HEK293 (cell line): ENCODE measurements around the gene KRT16.

Experiments used
- CTCF ChIA-PET: fragments of 350-600 bp; formaldehyde crosslinking; extraction: SDS; loops from one replicate; lab custom pipeline; 2021; ENCODE audit warnings: antibody characterized with exemption; lab: Yijun Ruan, JAX
- POLR2A ChIA-PET: fragments of 300-600 bp; formaldehyde crosslinking; extraction: SDS; loops from one replicate; lab custom pipeline; 2020; ENCODE audit warnings: antibody characterized with exemption, inconsistent platforms; lab: Yijun Ruan, JAX
- H3K27ac ChIP-seq: fragments of 200-500 bp; sonication (Bioruptor generic); 2 replicates; pipeline ENCODE4 v1.5.1; 2014; ENCODE audit warnings: low read depth, low read length, control low read depth, inconsistent platforms; ENCODE audit errors: extremely low read depth
- H3K36me3 ChIP-seq, 2 experiments: fragments of 200-500 bp in 1 of 2; sonication (Bioruptor generic) in 1 of 2; 1 replicate in 1 of 2; 2 replicates in 1 of 2; pipeline ENCODE4 v1.5.1; 2014 to 2017; ENCODE audit warnings: inconsistent platforms in 2 of 2, low read length in 2 of 2; ENCODE audit not compliant: control insufficient read depth in 2 of 2, insufficient read depth in 1 of 2
- H3K4me1 ChIP-seq: fragments of 200-500 bp; sonication (Bioruptor generic); 2 replicates; pipeline ENCODE4 v1.5.1; 2014; ENCODE audit warnings: mild to moderate bottlenecking, low read length, inconsistent platforms; ENCODE audit not compliant: control insufficient read depth, insufficient read depth
- H3K4me3 ChIP-seq: 2 replicates; pipeline ENCODE4 v1.5.1; 2011; ENCODE audit warnings: low read depth, mild to moderate bottlenecking, control low read depth, low read length, moderate library complexity
- H3K9me3 ChIP-seq: fragments of 200-500 bp; sonication (Bioruptor generic); 2 replicates; pipeline ENCODE4 v1.5.1; 2014; ENCODE audit warnings: low read depth, low read length, inconsistent platforms; ENCODE audit not compliant: control insufficient read depth, insufficient read depth
- KLF1 ChIP-seq: fragments of 450-650 bp; formaldehyde crosslinking; IDR thresholded peaks from 2 replicates; pipeline ENCODE4 v1.5.1; 2016; ENCODE audit warnings: missing biosample characterization, missing genetic modification characterization
- MYNN ChIP-seq: fragments of 450-650 bp; formaldehyde crosslinking; IDR thresholded peaks from 2 replicates; pipeline ENCODE4 v1.5.1; 2016; ENCODE audit warnings: missing biosample characterization, missing genetic modification characterization, borderline replicate concordance
- ZBTB1 ChIP-seq: fragments of 450-650 bp; formaldehyde crosslinking; IDR thresholded peaks from 2 replicates; pipeline ENCODE4 v1.5.1; 2016; ENCODE audit warnings: missing biosample characterization, missing genetic modification characterization
- ZBTB21 ChIP-seq: fragments of 450-650 bp; formaldehyde crosslinking; IDR thresholded peaks from 2 replicates; pipeline ENCODE4 v1.5.1; 2017; ENCODE audit warnings: missing biosample characterization, missing genetic modification characterization
- ZBTB48 ChIP-seq: fragments of 450-650 bp; formaldehyde crosslinking; IDR thresholded peaks from 2 replicates; pipeline ENCODE4 v1.5.1; 2016; ENCODE audit warnings: missing biosample characterization, missing genetic modification characterization
- ZNF114 ChIP-seq: fragments of 450-650 bp; formaldehyde crosslinking; IDR thresholded peaks from 2 replicates; pipeline ENCODE4 v1.5.0; 2017; ENCODE audit warnings: missing biosample characterization, missing genetic modification characterization
- ZNF248 ChIP-seq: fragments of 450-650 bp; formaldehyde crosslinking; IDR thresholded peaks from 2 replicates; pipeline ENCODE4 v1.5.1; 2017; ENCODE audit warnings: missing biosample characterization, missing genetic modification characterization
- ZNF266 ChIP-seq: fragments of 450-650 bp; formaldehyde crosslinking; IDR thresholded peaks from 2 replicates; pipeline ENCODE4 v1.5.1; 2016; ENCODE audit warnings: missing biosample characterization, missing genetic modification characterization, low read depth
- ZNF426 ChIP-seq: fragments of 450-650 bp; formaldehyde crosslinking; IDR thresholded peaks from 2 replicates; pipeline ENCODE4 v1.5.1; 2017; ENCODE audit warnings: missing biosample characterization, missing genetic modification characterization, mild to moderate bottlenecking, inconsistent platforms, moderate library complexity
- ZNF514 ChIP-seq: fragments of 450-650 bp; formaldehyde crosslinking; IDR thresholded peaks from 2 replicates; pipeline ENCODE4 v1.5.1; 2016; ENCODE audit warnings: missing biosample characterization, missing genetic modification characterization
- ZNF521 ChIP-seq: fragments of 450-650 bp; formaldehyde crosslinking; IDR thresholded peaks from 2 replicates; pipeline ENCODE4 v1.5.1; 2017; ENCODE audit warnings: missing biosample characterization, mild to moderate bottlenecking, missing genetic modification characterization
- ZNF561 ChIP-seq: fragments of 450-650 bp; IDR thresholded peaks from 2 replicates; pipeline ENCODE4 v1.5.1; 2018; ENCODE audit warnings: missing biosample characterization, missing genetic modification characterization, borderline replicate concordance
- ZNF596 ChIP-seq: fragments of 450-650 bp; IDR thresholded peaks from 2 replicates; pipeline ENCODE4 v1.5.0; 2018; ENCODE audit warnings: missing biosample characterization, mild to moderate bottlenecking, missing genetic modification characterization, moderate library complexity
- ZNF624 ChIP-seq: fragments of 450-650 bp; formaldehyde crosslinking; IDR thresholded peaks from 2 replicates; pipeline ENCODE4 v1.5.1; 2017; ENCODE audit warnings: missing biosample characterization, missing genetic modification characterization
- ZNF626 ChIP-seq: fragments of 450-650 bp; sonication (Bioruptor Pico); formaldehyde crosslinking; IDR thresholded peaks from 2 replicates; pipeline ENCODE4 v1.5.1; 2018; ENCODE audit warnings: missing biosample characterization, missing genetic modification characterization, inconsistent platforms
- ZNF701 ChIP-seq: fragments of 450-650 bp; formaldehyde crosslinking; IDR thresholded peaks from 2 replicates; pipeline ENCODE4 v1.5.1; 2016; ENCODE audit warnings: missing biosample characterization, missing genetic modification characterization
- ZNF76 ChIP-seq: fragments of 450-650 bp; formaldehyde crosslinking; IDR thresholded peaks from 2 replicates; pipeline ENCODE4; 2016; ENCODE audit warnings: low read depth, missing biosample characterization, missing genetic modification characterization, borderline replicate concordance
- TF ChIP-seq, protein P1 (sequence below): fragments of 450-650 bp; formaldehyde crosslinking; IDR thresholded peaks from 2 replicates; pipeline ENCODE4 v1.5.1; 2016; ENCODE audit warnings: missing biosample characterization, missing genetic modification characterization
- TF ChIP-seq, protein P2 (sequence below): fragments of 450-650 bp; formaldehyde crosslinking; IDR thresholded peaks from 2 replicates; pipeline ENCODE4 v1.5.1; 2016; ENCODE audit warnings: missing biosample characterization, missing genetic modification characterization

KRT16 gene

DNA sequence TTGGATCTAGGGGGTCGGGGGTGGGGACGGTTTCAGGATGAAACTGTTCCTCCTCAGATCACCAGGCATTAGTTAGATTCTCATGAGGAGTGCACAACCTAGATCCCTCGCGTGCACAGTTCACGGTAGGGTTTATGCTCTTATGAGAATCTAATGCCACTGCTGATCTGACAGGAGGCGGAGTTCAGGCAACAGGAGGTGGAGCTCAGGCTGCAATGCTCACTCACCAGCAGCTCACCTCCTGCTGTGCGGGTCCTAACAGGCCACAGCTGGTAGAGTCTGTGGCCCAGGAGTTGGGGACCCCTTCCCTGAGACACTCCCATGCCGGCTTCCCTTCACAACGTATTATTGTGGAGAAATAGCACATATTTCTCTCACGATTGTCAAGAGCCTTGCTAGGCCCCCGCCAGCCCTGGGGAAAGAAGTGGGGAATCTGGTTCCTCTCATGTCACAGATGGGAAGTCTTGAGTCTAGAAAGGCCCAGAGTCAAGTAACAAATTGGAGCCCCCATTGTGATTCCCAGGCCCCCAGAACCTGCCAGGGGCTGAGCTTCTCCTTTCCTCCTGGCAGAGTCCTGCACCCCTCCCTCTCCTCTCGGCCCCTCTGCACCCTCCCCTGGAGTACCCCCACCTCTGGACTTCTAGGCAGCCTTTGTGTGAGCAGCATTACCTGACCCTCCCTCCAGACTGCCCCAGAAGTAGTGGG, 19.8 kb downstream of the KRT16 start (continued):
- no peak for TF ChIP-seq ZNF114
- TF ChIP-seq ZNF266, result no peak
- no peak for TF ChIP-seq ZNF561

DNA sequence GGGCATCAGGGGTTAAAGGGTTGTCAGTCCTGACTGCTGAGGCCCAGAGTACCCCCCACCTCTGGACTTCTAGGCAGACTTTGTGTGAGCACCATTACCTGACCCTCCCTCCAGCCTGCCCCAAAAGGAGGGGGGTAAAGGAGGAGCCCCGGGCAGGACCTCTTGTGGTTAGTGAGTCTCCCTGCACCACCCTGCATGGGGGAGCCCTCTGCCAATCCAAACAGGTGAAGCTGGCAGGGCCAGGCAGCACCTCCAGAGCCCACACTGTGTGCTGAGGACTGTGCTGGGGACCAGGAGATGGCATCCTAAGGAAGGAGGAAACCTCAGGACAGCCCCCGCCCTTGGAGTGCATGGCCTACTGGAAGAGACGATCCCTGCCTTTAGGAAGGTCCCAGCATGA, 23.3 kb downstream of the KRT16 start:
- Histone ChIP-seq H3K27ac (no peak overlapping the region), H3K4me3 (no peak overlapping the region), H3K9me3 (no peaks in the 10 kb centered on the region), H3K36me3 (no peaks in the 10 kb centered on the region), H3K4me1 (no peaks in the 10 kb centered on the region)
- TF ChIP-seq ZBTB21 (tag by site-specific recombination) (no peak), ZNF624 (tag by site-specific recombination) (no peak), MYNN (tag by site-specific recombination) (no peak), ZNF426 (tag by site-specific recombination) (no peak), ZNF626 (no peak), ZBTB1 (tag by site-specific recombination) (no peak), ZNF248 (tag by site-specific recombination) (no peak), ZNF514 (tag by site-specific recombination) (no peak), ZNF701 (tag by site-specific recombination) (no peak)
- TF ChIP-seq, protein P1, sequence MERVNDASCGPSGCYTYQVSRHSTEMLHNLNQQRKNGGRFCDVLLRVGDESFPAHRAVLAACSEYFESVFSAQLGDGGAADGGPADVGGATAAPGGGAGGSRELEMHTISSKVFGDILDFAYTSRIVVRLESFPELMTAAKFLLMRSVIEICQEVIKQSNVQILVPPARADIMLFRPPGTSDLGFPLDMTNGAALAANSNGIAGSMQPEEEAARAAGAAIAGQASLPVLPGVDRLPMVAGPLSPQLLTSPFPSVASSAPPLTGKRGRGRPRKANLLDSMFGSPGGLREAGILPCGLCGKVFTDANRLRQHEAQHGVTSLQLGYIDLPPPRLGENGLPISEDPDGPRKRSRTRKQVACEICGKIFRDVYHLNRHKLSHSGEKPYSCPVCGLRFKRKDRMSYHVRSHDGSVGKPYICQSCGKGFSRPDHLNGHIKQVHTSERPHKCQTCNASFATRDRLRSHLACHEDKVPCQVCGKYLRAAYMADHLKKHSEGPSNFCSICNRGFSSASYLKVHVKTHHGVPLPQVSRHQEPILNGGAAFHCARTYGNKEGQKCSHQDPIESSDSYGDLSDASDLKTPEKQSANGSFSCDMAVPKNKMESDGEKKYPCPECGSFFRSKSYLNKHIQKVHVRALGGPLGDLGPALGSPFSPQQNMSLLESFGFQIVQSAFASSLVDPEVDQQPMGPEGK (tag by site-specific recombination), result no peak
- ChIA-PET POLR2A (interaction anchor here (0.6 kb wide), 1 partner anchor 126 kb away, joined by 5 read pairs; no protein-coding TSS in a partner anchor), CTCF (no interaction called here)

DNA sequence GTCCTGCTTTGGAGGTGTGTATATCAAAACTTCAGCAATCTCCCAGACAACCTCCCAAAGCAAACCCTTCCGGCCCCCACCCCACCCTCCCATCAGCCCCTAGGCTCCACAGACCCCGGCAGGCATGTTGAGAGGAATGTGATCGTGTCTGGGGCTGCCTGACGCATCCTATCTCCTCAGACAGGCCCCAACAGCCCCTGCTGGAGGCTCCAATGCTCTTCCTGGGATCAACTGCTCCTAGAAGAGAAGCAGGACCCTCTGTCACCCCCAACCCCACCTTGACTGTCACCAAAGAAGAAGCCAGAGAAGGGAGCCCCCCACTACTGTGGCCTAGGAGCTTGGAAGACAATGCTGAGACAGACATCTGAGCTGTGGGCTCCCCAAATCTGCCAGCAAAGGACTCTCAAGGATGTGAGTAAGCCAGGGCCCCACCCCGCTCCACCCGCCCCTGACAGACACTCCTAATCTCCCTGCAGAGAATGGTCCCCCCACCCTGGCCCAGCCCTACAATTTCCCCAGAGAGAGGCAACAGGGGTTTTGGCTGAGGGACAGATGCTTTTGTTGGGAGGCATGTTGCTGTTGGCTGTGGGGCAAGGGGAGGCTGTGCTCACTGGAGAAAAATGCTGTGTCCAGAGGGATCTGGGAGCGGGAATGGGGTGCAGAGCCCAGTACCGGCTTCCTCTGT, 24.3 kb downstream of the KRT16 start:
- CTCF ChIA-PET, result interaction anchor here (0.5 to 1.4 kb wide), 6 partner anchors 9 to 1464 kb away, joined by 3 to 6 read pairs (median 4); partner anchors contain the start of gene KRTAP9-9

DNA sequence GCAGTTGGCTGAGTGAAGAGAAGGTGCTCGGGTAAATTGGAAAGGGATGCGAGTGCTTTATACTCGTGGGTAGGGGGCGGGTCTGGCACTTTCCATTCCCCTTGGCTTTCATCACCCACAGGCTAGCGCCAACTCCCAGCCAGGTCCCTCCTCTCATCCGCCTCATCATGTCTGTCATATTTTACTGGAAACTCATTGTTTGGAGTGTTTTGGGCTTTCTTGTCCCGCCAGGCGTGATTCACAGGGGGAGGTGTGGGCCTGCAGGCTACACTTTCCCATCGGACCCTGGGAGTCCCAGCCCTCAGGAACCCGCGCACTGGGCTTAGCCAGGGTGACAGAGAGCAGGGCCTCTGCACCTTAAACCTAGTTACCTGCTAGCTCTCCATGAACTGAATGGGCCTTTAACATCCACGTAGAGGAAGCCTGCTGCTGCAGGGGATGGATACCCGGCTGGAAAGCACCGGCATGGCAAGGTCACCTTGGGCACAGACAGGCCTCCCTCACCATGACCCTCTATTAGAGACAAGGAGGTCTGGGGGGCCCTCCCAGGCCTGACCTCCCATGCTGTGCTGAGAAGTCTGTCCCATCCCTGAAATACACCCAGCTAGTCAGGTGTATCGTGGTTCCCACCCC, 25.6 kb downstream of the KRT16 start, which contains the start of gene KRT14:
Gene KRT14, minus strand, starts transcription at position 33 of the 633 bp plus-strand sequence. CDS start 61 bp downstream, outside the sequence.
- H3K27ac ChIP-seq, result no peak within 1 kb of the TSS
- H3K9me3 ChIP-seq, result no peaks in the 10 kb centered on the region
- no peaks in the 10 kb centered on the region for H3K4me1 ChIP-seq
- CTCF ChIA-PET, result interaction anchor here (0.6 to 1.4 kb wide), 4 partner anchors 38 to 332 kb away, joined by 3 to 5 read pairs (median 4); partner anchors contain the start of gene KRTAP9-9
- no peak for TF ChIP-seq ZNF561
- no peak for TF ChIP-seq ZBTB48 (tag by site-specific recombination)
- no peak for TF ChIP-seq ZNF521 (tag by site-specific recombination)
- TF ChIP-seq ZNF596 (tag by site-specific recombination), result no peak
- TF ChIP-seq, protein P2, sequence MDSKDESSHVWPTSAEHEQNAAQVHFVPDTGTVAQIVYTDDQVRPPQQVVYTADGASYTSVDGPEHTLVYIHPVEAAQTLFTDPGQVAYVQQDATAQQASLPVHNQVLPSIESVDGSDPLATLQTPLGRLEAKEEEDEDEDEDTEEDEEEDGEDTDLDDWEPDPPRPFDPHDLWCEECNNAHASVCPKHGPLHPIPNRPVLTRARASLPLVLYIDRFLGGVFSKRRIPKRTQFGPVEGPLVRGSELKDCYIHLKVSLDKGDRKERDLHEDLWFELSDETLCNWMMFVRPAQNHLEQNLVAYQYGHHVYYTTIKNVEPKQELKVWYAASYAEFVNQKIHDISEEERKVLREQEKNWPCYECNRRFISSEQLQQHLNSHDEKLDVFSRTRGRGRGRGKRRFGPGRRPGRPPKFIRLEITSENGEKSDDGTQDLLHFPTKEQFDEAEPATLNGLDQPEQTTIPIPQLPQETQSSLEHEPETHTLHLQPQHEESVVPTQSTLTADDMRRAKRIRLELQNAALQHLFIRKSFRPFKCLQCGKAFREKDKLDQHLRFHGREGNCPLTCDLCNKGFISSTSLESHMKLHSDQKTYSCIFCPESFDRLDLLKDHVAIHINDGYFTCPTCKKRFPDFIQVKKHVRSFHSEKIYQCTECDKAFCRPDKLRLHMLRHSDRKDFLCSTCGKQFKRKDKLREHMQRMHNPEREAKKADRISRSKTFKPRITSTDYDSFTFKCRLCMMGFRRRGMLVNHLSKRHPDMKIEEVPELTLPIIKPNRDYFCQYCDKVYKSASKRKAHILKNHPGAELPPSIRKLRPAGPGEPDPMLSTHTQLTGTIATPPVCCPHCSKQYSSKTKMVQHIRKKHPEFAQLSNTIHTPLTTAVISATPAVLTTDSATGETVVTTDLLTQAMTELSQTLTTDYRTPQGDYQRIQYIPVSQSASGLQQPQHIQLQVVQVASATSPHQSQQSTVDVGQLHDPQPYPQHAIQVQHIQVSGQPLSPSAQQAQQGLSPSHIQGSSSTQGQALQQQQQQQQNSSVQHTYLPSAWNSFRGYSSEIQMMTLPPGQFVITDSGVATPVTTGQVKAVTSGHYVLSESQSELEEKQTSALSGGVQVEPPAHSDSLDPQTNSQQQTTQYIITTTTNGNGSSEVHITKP (tag by site-specific recombination), result no peak
- H3K36me3 ChIP-seq, result no peaks in the 10 kb centered on the region
- POLR2A ChIA-PET, result no interaction called here
- no peak within 1 kb of the TSS for H3K4me3 ChIP-seq

More for the DNA sequence above, 24.3 kb downstream of the KRT16 start:
- no peaks in the 10 kb centered on the region for H3K4me1 ChIP-seq
- TF ChIP-seq ZNF76 (tag by site-specific recombination), result no peak
- peak; percentile 80 for TF ChIP-seq KLF1 (tag by site-specific recombination)
- TF ChIP-seq, all 188 proteins: peak for 1
- Histone ChIP-seq H3K27ac (no peak overlapping the region), H3K9me3 (no peaks in the 10 kb centered on the region), H3K36me3 (no peaks in the 10 kb centered on the region), H3K4me3 (no peak overlapping the region)
- POLR2A ChIA-PET, result interaction anchor here (0.6 kb wide), 1 partner anchor 125 kb away, joined by 5 read pairs; no protein-coding TSS in a partner anchor
